HEK293T (cell line): ENCODE results near the gene PRKAG2.

Experiments used
- BHLHE40 ChIP-seq: fragments of 450-650 bp; IDR thresholded peaks from 2 replicates; pipeline ENCODE4 v1.6.1; 2016; ENCODE audit warnings: mild to moderate bottlenecking, moderate library complexity, borderline replicate concordance
- ELF4 ChIP-seq: fragments of 450-650 bp; IDR thresholded peaks from 2 replicates; pipeline ENCODE4 v1.6.1; 2017; ENCODE audit warnings: antibody characterized with exemption
- SUZ12 ChIP-seq: fragments of 450-650 bp; IDR thresholded peaks from 2 replicates; pipeline ENCODE4 v1.6.1; 2016; ENCODE audit warnings: mild to moderate bottlenecking
- TARDBP ChIP-seq: fragments of 450-650 bp; IDR thresholded peaks from 2 replicates; pipeline ENCODE4 v1.6.1; 2016

- no peak for TF ChIP-seq TARDBP
- TF ChIP-seq ELF4, result no peak
- TF ChIP-seq SUZ12, result no peak
- no peak for TF ChIP-seq BHLHE40
These were observed 169.2 kb downstream of the PRKAG2 start for GRCh38 chr7:151707757-151708156.
